Measurements from ENCODE around the gene SCN10A. TPM values are rescaled to one million over a fixed set of nuclear protein-coding genes. Genes with fewer than 3 reads are reported as not detected.

The SCN10A gene
- total and polyA plus RNA-seq, 2 experiments from 2014 or later: 0.03 TPM; not detected in 1

- TF ChIP-seq ZNF462 (CRISPR knock-in tag; IDR thresholded peaks at IDR 0.05) (no peak), POLR2AphosphoS5 (IDR thresholded peaks at IDR 0.05; ENCODE audit: low read depth) (no peak), REST (IDR thresholded peaks at IDR 0.05; ENCODE audit: unreplicated experiment) (no peak), STAT1 (IDR thresholded peaks at IDR 0.05; ENCODE audit: unreplicated experiment) (no peak), NANOG (IDR thresholded peaks at IDR 0.05; ENCODE audit: borderline replicate concordance) (no peak), ZNF331 (CRISPR knock-in tag; IDR thresholded peaks at IDR 0.05; ENCODE audit: low read depth) (no peak), EZH2phosphoT487 (IDR thresholded peaks at IDR 0.05; ENCODE audit: unreplicated experiment) (no peak), CREB1 (CRISPR knock-in tag; IDR thresholded peaks at IDR 0.05; ENCODE audit: low read depth) (no peak)
Measured at GRCh38 chr3:38827791-38828190, 11.8 kb upstream of the SCN10A start (continued).
